Stomach (tissue), 9 donors: ENCODE results near the gene LDLR. TPM values are rescaled to one million over a fixed set of nuclear protein-coding genes. Genes with fewer than 3 reads are reported as not detected.
"Not testable (repeated sequence)": the region's sequence is repeated elsewhere in the genome, so short reads cannot be mapped to it uniquely, and the experiment has no call there.

Source experiments
- DNase-seq, 2 donors: peaks; one replicate each; pipeline versions ENCODE4 v3.0.0 to v3.0.0-alpha.2; 2013 to 2019
- H3K27ac ChIP-seq, 5 donors: fragments of 200-600 bp in 4 of 5; sonication (generic) in 4 of 5; one replicate each; pipeline ENCODE4 v1.5.1; 2013 to 2019; ENCODE audit warnings: mild to moderate bottlenecking in 1 of 5, moderate library complexity in 1 of 5
- H3K27me3 ChIP-seq, 3 donors: fragments of 200-600 bp; sonication (generic); one replicate each; pipeline ENCODE4 v1.5.1; 2017 to 2019; ENCODE audit warnings: mixed run types in 1 of 3
- H3K36me3 ChIP-seq, 4 donors: fragments of 200-600 bp; sonication (generic); 1 replicate in 3 of 4; 2 replicates in 1 of 4; pipeline ENCODE4 v1.5.1; 2016 to 2019
- H3K4me1 ChIP-seq, 4 donors: fragments of 200-600 bp; sonication (generic); one replicate each; pipeline ENCODE4 v1.5.1; 2016 to 2019
- H3K4me3 ChIP-seq, 4 donors: fragments of 200-600 bp; sonication (generic) in 3 of 4; one replicate each; pipeline ENCODE4 v1.5.1; 2016 to 2019; ENCODE audit warnings: mild to moderate bottlenecking in 1 of 4
- H3K9me3 ChIP-seq, 4 donors: fragments of 200-600 bp; sonication (generic); one replicate each; pipeline ENCODE4 v1.5.1; 2016 to 2019
- EP300 ChIP-seq: sonication (generic); formaldehyde crosslinking; IDR thresholded peaks from one replicate; pipeline ENCODE4 v1.6.1; 2017; ENCODE audit warnings: antibody characterized with exemption
- POLR2A ChIP-seq, 4 donors: fragments of 450-650 bp; IDR thresholded peaks; one replicate each; pipeline ENCODE4 v1.6.1; 2016; ENCODE audit warnings: antibody characterized with exemption in 4 of 4, control low read depth in 2 of 4, mild to moderate bottlenecking in 1 of 4, moderate library complexity in 1 of 4
- POLR2AphosphoS5 ChIP-seq, 3 donors: sonication (generic); formaldehyde crosslinking; IDR thresholded peaks; one replicate each; pipeline ENCODE4 v1.6.1; 2016; ENCODE audit warnings: antibody characterized with exemption in 3 of 3
- WGBS, 5 donors: extraction: QIAGEN DNeasy Blood & Tissue Kit in 3 of 5; methylation state at CpG; one replicate each; pipeline versions ENCODE4 v1.1.5 to v1.1.7; 2013 to 2018; 5-methylcytosine and 5-hydroxymethylcytosine counted together
- intact Hi-C: fragments of 100-400 bp; cut with DNase I; formaldehyde crosslinking; loops from one replicate; pipeline ENCODE4 v1.15.1; 2023; ENCODE audit warnings: low total_unique reads
- polyA plus RNA-seq, 3 donors: library from polyadenylated mRNA; stranded (reverse); fragments of 200-250 nt; gene quantifications; one replicate each; pipeline ENCODE4 v1.2.3, GENCODE V29; 2013
- total RNA-seq, 5 donors: library from RNA; depleted of rRNA; stranded (reverse); fragments of >200 nt; gene quantifications; one replicate each; pipeline versions ENCODE4 v1.1.0 to v1.2.3, GENCODE V29; 2014 to 2016
- TF ChIP-seq, protein P1 (sequence below), 7 experiments: fragments of 450-650 bp in 4 of 7; fragments of 200-600 bp in 3 of 7; sonication (generic) in 3 of 7; IDR thresholded peaks; one replicate each; pipeline ENCODE4 v1.5.1; 2016 to 2019; ENCODE audit warnings: antibody characterized with exemption in 7 of 7, control low read depth in 2 of 7, mild to moderate bottlenecking in 1 of 7
- donor health status: healthy with polysubstance abuse.
- donor health status: Bipolar disorder and iron deficiency.
- donor health status: healthy.

The LDLR gene
- total and polyA plus RNA-seq, 8 donors, result 23.2 to 626 (median 87.2) TPM

DNA sequence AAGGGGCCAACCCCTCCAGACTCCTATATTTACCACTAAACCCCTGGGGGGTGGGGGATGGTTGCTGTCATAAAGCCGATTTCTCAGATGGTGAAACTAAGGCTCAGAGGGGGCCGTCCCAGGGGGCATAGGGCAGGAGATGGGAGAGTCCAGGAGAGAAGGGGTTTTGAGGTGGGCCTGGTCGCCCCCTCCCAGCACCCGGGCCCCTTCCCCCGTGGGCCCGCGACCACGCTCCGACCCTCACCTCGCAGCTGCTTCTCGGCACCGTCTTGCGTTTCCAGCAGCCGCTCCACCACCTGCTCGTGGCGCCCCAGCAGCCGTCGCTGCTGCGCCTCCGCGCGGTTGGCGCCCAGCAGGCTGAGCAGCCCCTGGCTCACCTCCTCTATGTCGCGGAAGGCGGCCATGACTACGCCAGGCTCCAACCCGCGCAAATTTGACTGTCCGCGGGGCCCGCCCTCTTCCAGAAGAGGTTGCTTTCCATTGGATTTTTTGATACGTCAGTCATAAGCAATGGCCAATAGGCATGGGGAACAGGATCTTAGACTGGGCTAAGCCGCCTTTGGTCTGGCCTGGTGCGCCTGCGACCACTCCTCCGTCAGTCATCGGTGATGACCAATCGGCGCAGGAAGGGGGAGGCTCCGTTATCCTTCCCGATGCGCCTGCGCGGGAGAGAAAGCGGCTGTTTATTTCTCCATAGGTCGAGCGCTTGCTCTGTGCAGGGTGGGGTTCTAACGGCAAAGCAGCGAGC lies 66.3 kb downstream of the LDLR start, which contains the start of gene SPC24:
Gene SPC24 (minus strand): TSS at position 410 of the 748 bp plus-strand sequence. CDS start 6 bp downstream, at position 404.
- H3K4me1 ChIP-seq, result peaks cover 44 to 97% (median 66%) of the 10 kb centered on the region in 4 donors
- no peaks in the 10 kb centered on the region for H3K36me3 ChIP-seq
- no peaks in the 10 kb centered on the region for H3K9me3 ChIP-seq
- peak within 1 kb of the TSS; percentile 52 to 73 (median 66) for H3K4me3 ChIP-seq
- peak in 2 of 3 donors; percentile 41 to 88 for TF ChIP-seq POLR2AphosphoS5 (IDR thresholded peaks at IDR 0.05)
- TF ChIP-seq POLR2A (IDR thresholded peaks at IDR 0.05), result no peak
- peak; percentile 94 to 99 for DNase-seq
- H3K27me3 ChIP-seq, result no peaks in the 10 kb centered on the region
- intact Hi-C loops, result no loop called here
- WGBS, 5 donors, result 0 to 1% (median 1%) methylated on average over 37 to 50 of the region's 50 CpGs
- H3K27ac ChIP-seq, result peak within 1 kb of the TSS; percentile 6 to 88 (median 81)

DNA sequence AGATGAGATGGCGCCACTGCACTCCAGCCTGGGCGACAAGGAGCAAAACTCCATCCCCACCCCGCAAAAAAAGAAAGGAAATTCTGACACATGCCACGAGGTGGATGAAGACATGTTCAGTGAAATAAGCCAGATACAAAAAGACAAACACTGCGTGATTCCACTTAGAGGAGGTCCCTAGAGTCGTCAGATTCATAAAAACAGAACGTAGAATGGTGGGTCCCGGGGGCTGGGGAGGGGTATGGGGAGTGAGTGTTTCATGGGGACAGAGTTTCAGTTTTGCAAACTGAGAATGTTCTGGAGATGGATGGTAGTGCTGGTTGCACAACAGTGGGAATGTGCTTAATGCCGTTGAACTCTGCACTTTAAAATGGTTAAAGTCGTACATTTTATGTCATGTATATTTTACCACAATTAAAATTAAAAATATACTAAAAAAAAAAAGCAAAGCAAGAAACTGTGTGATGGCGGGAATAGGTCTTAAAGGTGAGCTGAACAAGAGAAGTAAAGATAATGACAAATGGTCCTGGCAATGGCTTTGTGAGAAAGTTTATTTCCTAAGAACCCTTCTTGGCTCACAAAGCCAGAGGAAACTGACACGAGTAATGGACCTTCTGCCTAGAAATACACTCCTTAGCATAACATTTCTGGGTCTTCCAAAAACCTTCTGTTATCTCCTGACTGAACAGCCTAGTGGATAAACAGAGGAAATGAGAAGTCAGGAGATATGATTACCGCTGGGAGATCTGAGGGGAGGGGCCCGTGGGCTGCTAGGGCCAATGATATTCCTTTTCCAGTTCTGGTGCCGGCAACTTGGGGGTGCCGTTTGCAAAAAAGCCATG lies 70.6 kb downstream of the LDLR start:
- WGBS, 5 donors, result 41 to 52% (median 48%) methylated on average over 16 of the region's 16 CpGs
- peak overlapping the region in 4 of 5 donors; percentile 70 to 88 (median 82) for H3K27ac ChIP-seq
- H3K4me1 ChIP-seq, result peaks cover 29 to 87% (median 51%) of the 10 kb centered on the region in 4 donors
- DNase-seq, result peak in 1 of 2 donors; percentile 66
- no peak overlapping the region for H3K4me3 ChIP-seq
- TF ChIP-seq POLR2A (IDR thresholded peaks at IDR 0.05), result no peak
- peak; percentile 3 to 64 (median 47) for TF ChIP-seq POLR2AphosphoS5 (IDR thresholded peaks at IDR 0.05)
- H3K9me3 ChIP-seq, result no peaks in the 10 kb centered on the region
- no peaks in the 10 kb centered on the region for H3K27me3 ChIP-seq
- intact Hi-C loops, result no loop called here
- peaks cover 0 to 10% (median 6%) of the 10 kb centered on the region in 4 donors for H3K36me3 ChIP-seq

DNA sequence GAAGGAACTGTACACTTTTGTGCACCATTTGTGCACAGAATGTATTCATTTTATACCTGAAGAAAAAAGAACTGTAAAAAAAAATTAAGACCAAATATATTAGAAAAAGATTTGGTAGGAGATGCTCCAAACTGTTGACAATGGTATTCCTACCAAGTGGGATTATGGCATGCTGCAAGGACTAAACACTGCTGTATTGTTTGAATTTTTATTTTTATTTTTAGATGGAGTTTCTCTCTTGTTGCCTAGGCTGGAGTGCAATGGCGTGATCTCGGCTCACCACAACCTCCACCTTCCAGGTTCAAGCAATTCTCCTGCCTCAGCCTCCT lies 71.1 kb downstream of the LDLR start:
- H3K4me3 ChIP-seq, DNase-seq, intact Hi-C loops, H3K9me3 ChIP-seq, H3K27me3 ChIP-seq: not testable (repeated sequence)
- H3K4me1 ChIP-seq, result peaks cover 23 to 86% (median 47%) of the 10 kb centered on the region in 4 donors
- WGBS, 5 donors, result 85 to 100% (median 97%) methylated on average over 2 of the region's 2 CpGs
- peak overlapping the region in 4 of 5 donors; percentile 70 to 88 (median 82) for H3K27ac ChIP-seq
- H3K36me3 ChIP-seq, result peaks cover 0 to 11% (median 9%) of the 10 kb centered on the region in 4 donors

DNA sequence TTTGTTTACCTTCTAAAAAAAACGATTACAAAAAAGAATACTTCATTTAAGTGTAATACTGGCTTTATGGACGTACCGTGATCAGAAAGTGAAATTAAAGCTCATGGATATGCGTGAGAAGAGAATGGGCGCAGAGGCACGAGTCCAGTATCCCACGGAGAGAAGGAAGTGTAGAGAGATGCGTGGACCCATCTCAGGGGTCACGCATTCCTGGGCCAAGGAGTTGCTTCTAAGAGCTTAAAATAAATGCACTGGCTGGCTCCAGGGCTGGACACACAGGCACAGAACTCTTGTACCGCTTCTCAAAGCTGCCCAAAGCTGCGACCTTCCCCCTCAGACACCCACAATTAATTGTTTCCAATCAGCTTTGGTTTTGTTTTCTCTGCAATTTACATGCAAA lies 75.0 kb downstream of the LDLR start:
- peak overlapping the region; percentile 63 to 88 (median 83) for H3K27ac ChIP-seq
- no peaks in the 10 kb centered on the region for H3K27me3 ChIP-seq
- 64 to 81% (median 75%) methylated on average over 11 of the region's 11 CpGs for WGBS, 5 donors
- H3K36me3 ChIP-seq, result peaks cover 15 to 50% (median 47%) of the 10 kb centered on the region in 4 donors
- H3K4me1 ChIP-seq, result peaks cover 16 to 69% (median 33%) of the 10 kb centered on the region in 4 donors
- no peak for DNase-seq
- TF ChIP-seq, protein P1, sequence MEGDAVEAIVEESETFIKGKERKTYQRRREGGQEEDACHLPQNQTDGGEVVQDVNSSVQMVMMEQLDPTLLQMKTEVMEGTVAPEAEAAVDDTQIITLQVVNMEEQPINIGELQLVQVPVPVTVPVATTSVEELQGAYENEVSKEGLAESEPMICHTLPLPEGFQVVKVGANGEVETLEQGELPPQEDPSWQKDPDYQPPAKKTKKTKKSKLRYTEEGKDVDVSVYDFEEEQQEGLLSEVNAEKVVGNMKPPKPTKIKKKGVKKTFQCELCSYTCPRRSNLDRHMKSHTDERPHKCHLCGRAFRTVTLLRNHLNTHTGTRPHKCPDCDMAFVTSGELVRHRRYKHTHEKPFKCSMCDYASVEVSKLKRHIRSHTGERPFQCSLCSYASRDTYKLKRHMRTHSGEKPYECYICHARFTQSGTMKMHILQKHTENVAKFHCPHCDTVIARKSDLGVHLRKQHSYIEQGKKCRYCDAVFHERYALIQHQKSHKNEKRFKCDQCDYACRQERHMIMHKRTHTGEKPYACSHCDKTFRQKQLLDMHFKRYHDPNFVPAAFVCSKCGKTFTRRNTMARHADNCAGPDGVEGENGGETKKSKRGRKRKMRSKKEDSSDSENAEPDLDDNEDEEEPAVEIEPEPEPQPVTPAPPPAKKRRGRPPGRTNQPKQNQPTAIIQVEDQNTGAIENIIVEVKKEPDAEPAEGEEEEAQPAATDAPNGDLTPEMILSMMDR (IDR thresholded peaks at IDR 0.05), result no peak
- no peak for TF ChIP-seq EP300
- no peak for TF ChIP-seq POLR2A (IDR thresholded peaks at IDR 0.05)
- TF ChIP-seq POLR2AphosphoS5 (IDR thresholded peaks at IDR 0.05), result no peak
- no peak overlapping the region for H3K4me3 ChIP-seq
- intact Hi-C loops, result no loop called here
- H3K9me3 ChIP-seq, result no peaks in the 10 kb centered on the region

DNA sequence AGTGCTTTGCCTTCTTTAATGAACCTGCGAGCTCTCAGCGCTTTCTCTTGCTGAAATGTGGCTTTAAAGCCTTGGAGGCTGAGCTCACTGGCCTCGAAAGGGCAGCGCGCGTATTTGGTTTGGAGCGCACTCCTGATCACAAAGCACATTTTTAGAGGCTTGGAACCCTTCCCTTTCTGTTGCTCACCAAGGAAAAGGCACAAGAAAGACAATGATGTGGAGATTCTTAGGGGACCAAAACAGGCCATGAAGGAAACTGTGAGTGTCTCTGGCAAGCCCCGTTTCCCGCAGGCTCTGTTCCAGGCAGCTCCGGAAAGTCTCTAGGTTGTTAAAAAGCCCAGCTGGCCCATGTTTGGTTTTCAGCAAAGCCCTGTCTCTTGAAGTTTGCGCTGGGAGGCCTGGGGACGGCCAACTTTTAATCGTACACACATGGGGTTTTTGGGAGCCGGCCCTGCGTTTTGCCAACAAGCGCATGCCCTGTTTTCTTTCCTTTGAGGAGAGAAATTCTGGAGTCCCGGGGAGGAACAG lies 75.7 kb downstream of the LDLR start:
- Histone ChIP-seq H3K27ac (peak overlapping the region; percentile 63 to 88 (median 83)), H3K36me3 (peaks cover 22 to 57% (median 54%) of the 10 kb centered on the region in 4 donors), H3K4me3 (no peak overlapping the region), H3K9me3 (no peaks in the 10 kb centered on the region), H3K27me3 (no peaks in the 10 kb centered on the region), H3K4me1 (peaks cover 15 to 67% (median 29%) of the 10 kb centered on the region in 4 donors)
- WGBS, 5 donors, result 40 to 74% (median 69%) methylated on average over 16 to 17 of the region's 17 CpGs
- peak; percentile 65 to 89 for DNase-seq
- intact Hi-C loops, result no loop called here
- TF ChIP-seq POLR2AphosphoS5 (IDR thresholded peaks at IDR 0.05), result peak; percentile 34 to 72 (median 48)
- TF ChIP-seq EP300, result no peak
- TF ChIP-seq POLR2A (IDR thresholded peaks at IDR 0.05), result no peak
